ENCODE data around the gene USP30. TPM values are rescaled to one million over a fixed set of nuclear protein-coding genes. Genes with fewer than 3 reads are reported as not detected.

USP30 gene
- total and polyA plus RNA-seq, 9 of the 15 experiments (the other 6 are each of a cell fraction or from before 2014, with no cell fraction given), result 1.4 to 15.2 (median 7.0) TPM

GRCh38 chr12:109009766-109010165 lies 42.6 kb upstream of the USP30 start (continued):
- TF ChIP-seq, protein P1, sequence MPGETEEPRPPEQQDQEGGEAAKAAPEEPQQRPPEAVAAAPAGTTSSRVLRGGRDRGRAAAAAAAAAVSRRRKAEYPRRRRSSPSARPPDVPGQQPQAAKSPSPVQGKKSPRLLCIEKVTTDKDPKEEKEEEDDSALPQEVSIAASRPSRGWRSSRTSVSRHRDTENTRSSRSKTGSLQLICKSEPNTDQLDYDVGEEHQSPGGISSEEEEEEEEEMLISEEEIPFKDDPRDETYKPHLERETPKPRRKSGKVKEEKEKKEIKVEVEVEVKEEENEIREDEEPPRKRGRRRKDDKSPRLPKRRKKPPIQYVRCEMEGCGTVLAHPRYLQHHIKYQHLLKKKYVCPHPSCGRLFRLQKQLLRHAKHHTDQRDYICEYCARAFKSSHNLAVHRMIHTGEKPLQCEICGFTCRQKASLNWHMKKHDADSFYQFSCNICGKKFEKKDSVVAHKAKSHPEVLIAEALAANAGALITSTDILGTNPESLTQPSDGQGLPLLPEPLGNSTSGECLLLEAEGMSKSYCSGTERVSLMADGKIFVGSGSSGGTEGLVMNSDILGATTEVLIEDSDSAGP (CRISPR knock-in tag; IDR thresholded peaks at IDR 0.05), result no peak
- no peak for TF ChIP-seq ELF4 (CRISPR knock-in tag; IDR thresholded peaks at IDR 0.05)
- TF ChIP-seq SRSF9 (IDR thresholded peaks at IDR 0.05; ENCODE audit: borderline replicate concordance, low read depth, low read length), result no peak
- no peak for TF ChIP-seq ZNF778 (CRISPR knock-in tag; IDR thresholded peaks at IDR 0.05)
- no peak for TF ChIP-seq RERE (CRISPR knock-in tag; IDR thresholded peaks at IDR 0.05; ENCODE audit: borderline replicate concordance)

Data from K562 (cell line).